NCI-H146 (cell line): ENCODE results near the gene IBSP.

ENCODE experiments used
- DNase-seq: peaks from one replicate; lab custom pipeline; 2025; lab: John Stamatoyannopoulos, UW

The IBSP gene

GRCh38 chr4:87838205-87838604 is 38.9 kb downstream of the IBSP start:
- DNase-seq: no peak

GRCh38 chr4:87838890-87839591 is 39.7 kb downstream of the IBSP start:
- no peak for DNase-seq

- no peak for DNase-seq
These were observed 40.2 kb downstream of the IBSP start for GRCh38 chr4:87839592-87839946.

- no peak for DNase-seq
These were observed 40.8 kb downstream of the IBSP start for GRCh38 chr4:87840149-87840548.

- no peak for DNase-seq
These were observed 44.6 kb downstream of the IBSP start for GRCh38 chr4:87843936-87844335.

GRCh38 chr4:87844452-87844851 is 45.1 kb downstream of the IBSP start:
- DNase-seq: no peak

- DNase-seq: no peak
These were observed 46.9 kb downstream of the IBSP start for GRCh38 chr4:87846226-87846625.

GRCh38 chr4:87848622-87849351 is 49.4 kb downstream of the IBSP start:
- peak; percentile 0 for DNase-seq

GRCh38 chr4:87849612-87850011 is 50.3 kb downstream of the IBSP start:
- no peak for DNase-seq

GRCh38 chr4:87851332-87851731 is 52.0 kb downstream of the IBSP start:
- no peak for DNase-seq

GRCh38 chr4:87851953-87852352 is 52.6 kb downstream of the IBSP start:
- DNase-seq: no peak

GRCh38 chr4:87853108-87853507 is 53.8 kb downstream of the IBSP start:
- DNase-seq: no peak

GRCh38 chr4:87853891-87854290 is 54.5 kb downstream of the IBSP start:
- DNase-seq: no peak

GRCh38 chr4:87855559-87855958 is 56.2 kb downstream of the IBSP start:
- no peak for DNase-seq

- no peak for DNase-seq
These were observed 57.5 kb downstream of the IBSP start for GRCh38 chr4:87856816-87857215.

GRCh38 chr4:87857789-87858188 is 58.4 kb downstream of the IBSP start:
- no peak for DNase-seq
